GM21576 (cell line): ENCODE data around the gene DMAC2.
"Not testable (repeated sequence)": the region's sequence is repeated elsewhere in the genome, so short reads cannot be mapped to it uniquely, and the experiment has no call there.

Experiments
- ATAC-seq: cut with Tn5 transposase; IDR thresholded peaks from one replicate; pipeline ENCODE4 v1.9.1; 2021; ENCODE audit warnings: mild to moderate bottlenecking, moderate library complexity; ENCODE audit not compliant: unreplicated experiment

Gene DMAC2

DNA sequence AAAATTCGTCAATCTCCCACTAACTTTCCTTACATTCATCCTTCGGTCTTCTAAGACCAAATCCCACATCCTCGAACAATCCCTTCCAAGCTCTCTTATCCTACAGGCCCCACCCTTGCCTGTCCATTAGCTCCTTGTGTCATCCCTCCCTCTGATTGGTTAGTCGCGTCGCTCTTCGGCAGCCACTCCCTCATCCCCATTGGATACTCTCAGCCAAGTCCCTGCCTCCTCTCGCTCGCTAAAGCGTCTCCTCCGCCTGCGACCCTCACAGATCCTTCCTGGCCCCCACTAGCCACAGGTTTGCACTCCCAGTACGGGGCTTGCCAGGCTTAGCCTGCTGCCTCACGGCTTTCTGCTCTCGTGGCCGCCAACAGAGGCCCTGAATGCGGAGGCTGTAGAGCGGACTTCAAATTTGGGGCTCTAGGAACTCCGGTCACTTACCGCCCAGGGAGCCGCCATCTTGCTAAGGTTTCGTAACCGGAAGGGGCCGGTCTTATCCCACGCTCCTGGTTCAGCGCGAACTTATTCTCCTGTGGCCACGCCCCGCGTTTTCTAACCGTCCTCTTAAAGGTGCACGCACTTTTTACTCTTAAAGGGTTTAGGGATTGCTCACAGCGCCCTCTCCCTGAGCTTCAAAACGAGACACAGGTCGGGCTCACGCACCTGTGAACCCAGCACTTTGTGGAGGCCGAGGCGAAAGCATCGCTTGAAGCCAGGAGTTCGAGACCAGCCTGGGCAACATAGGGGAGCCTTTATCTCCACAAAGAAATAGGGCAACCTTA, at the start of gene DMAC2:
Gene DMAC2, minus strand, starts transcription at position 472 of the 782 bp plus-strand sequence. Its CDS starts 13 bp downstream, at position 459.
- peak; percentile 80 for ATAC-seq

DNA sequence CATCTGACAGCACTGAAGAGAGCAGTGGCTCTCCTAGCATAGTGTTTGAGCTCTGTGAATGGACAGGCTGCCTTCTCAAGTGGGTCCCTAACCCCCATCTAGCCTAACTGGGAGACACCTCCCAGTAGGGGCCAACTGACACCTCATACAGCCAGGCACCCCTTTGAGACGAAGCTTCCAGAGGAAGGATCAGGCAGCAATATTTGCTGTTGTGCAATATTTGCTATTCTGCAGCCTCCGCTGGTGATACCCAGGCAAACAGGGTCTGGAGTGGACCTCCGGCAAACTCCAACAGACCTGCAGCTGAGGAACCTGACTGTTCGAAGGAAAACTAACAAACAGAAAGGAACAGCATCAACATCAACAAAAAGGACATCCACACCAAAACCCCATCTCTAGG, 47.2 kb upstream of the DMAC2 start:
- not testable (repeated sequence) for ATAC-seq

DNA sequence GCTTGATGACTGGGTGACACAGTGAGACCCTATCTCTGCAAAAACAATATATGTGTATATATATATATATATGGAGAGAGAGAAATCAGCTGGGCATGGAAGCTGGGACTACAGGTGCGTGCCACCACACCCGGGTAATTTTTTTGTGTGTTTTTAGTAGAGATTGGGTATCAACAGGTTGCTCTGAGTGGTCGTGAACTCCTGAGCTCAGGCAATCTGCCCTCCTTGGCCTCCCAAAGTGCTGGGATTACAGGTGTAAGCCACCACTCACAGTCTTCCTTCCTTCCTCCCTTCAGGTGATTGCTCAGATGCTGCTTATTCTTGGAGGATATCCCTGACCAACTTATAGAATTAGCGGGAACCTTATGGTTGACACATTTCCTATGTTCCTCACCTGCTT, 45.1 kb upstream of the DMAC2 start:
- no peak for ATAC-seq

DNA sequence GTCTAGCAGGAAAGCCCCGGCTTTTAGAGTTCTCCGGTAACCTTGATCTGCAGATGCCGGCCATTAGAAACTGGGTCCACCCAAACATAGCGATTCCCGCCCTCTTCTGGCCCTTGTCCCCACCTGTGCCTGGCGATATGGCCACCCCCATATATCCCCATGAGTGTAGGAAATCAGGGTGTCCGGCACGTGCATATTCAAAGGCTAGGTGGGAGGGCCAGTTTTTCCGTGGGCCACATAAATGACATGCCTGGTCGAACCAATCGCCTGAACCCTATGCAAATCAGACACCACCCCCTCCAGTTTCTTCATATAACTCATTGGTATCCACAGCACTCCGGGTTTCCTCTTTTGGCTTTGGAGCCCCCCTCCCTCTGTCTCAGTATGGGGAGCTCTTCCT, 40.6 kb upstream of the DMAC2 start:
- no peak for ATAC-seq

DNA sequence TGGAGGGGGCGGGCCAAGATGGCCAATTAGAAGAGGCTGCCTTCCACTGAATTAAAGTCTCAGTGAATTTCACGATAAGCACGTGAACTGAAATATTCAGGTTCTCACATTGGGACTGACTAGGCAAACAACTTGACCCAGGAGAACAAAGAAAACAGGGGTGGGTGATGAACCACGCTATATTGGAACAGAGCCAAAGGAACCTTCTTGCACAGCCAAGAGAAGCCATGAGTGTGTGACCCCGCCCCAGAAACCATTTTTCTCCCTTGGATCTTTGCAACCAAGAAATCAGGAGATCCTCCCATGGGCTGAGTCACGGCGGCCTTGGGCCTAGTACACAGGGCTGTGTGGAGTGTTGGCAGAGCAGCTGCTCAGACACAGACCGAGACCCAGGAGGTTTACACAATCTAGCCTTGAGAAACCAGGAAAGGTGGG, 40.1 kb upstream of the DMAC2 start:
- ATAC-seq: no peak

DNA sequence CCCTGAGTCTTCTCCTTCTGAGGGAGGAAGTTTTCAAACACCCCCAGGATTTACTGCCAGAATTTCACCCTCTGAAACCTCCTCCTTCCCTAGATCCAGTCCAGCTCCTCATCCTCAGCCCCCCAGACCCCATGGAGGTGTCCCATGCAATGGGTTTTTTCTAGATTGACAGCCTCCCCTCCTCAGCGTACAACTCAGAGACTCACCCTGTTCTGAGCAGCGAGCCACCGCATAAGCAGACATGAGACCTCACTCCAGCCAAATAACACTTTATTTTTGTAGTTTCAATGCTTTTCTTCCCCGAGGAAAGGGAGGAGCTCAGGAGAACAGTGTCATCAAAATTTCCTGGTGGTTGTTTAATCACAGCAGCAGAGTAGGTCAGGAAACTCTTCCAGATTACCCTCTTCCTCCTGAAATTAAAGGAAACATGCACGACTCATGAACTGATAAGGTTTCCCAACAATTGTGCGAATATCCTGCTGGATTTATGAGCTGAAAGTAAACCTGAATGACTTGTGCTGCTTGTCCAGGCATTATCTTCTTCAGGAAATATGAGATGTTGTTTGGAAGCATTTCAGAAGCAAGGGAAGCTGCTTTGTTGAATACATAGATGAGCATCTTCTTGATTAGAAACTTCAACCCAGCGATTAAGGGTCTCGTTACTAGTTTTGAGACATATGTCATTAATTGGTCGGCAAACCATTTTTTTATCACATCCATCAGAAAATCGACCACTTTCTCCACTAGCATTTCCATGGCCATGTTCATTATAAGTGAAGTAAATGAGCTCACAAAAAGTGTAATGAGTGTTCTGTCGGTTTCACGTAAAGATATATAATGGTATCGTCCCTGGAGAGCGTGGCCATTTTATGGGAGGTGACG, 39.4 kb upstream of the DMAC2 start:
- ATAC-seq: no peak

DNA sequence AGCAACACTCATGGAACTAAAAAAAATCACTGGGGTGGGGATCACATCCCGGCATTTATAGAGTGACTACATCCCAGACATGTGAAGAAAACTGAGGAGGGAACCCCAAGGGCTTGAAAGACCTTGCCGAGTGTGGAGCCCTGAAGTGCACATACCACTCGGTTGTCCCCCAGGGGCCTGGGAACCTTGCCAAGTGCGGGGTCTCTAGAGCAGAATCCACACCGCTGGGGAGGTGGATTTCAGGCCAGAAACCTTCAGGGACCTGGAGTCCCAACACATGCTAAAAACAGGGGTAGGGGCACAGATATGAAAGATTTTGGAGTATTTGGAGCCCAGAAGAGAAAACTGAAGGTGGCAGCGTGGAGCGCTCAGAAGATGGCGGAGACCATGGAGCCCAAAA, 38.5 kb upstream of the DMAC2 start:
- no peak for ATAC-seq

DNA sequence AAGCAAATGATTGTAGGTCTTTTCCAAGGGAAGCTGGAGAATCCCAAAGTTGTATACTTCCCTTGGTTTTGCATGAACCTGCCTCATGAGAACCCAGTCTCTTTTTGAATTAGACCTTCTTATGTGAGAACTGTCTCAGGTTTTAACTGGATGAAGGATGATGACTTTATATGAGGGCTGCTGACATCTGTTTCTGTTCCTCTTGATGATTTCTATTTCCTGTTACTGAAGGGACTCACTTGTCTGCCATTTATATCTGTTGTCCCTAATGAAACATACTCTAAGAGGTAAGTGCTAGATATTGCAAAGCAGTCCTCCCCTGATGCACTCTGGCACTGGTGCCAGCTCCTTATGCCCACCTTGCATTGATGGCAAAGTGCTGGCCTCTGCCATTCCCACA, 36.9 kb upstream of the DMAC2 start:
- ATAC-seq: no peak

DNA sequence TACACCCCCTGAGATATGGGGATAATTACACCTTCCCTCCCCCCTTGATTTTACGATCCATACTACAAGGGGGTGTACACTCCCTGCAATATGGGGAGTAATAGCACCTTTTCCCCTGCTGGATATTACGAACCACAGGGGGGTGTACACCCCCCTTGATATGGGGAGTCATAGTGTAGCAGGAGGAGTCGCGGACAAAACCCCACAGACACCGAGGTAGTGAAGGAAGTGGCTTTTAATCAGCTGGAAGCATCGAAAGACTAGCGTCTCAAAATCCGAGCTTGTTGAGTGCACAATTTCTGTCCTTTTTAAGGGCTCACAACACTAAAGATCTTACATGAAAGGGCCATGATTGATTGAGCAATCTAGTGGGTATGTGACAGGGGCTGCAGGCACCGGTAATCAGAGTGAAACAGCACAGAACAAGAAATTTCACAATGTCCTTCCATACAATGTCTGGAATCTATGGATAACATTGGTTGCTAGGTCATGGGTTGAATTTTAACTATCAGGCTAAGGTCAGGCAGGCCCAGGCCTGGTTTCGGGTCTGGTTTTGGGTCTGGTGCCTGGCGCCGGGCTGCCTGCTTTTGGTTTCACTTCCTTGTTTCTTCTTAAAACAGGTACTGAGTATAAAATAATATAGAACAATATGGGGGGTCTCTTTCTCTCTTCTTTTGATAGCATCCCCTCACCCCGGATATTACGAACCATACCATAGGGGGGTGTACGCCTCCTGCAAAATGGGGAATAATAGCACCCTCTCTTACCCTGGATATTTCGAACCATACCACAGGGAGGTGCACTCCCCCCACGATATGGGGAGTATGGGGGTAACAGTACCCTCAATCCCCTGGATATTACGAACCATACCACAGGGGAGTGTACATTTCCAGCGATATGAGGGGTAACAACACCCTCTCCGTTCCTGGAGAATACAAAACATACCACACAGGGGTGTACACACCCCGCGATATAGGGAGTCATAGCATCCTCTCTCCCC, 23.8 kb upstream of the DMAC2 start:
- ATAC-seq: not testable (repeated sequence)

DNA sequence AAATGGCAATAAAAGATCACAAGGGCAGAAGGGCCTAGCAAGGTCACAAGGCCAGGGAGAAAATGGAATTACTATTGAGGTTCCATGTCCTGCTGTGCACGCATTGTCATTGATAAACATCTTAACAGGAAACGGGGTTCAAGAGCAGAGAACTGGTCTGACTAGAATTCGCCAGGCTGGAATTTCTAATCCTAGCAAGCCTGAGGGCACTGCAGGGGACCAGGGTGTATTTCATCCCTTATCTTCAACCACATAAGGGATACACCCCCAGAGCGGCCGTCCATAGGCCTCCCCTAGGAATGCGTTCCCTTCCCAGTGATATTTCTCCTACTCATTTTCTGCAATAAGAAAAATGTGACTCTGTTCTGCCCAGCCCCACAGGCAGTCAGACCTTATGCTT, 22.8 kb upstream of the DMAC2 start:
- ATAC-seq: no peak

DNA sequence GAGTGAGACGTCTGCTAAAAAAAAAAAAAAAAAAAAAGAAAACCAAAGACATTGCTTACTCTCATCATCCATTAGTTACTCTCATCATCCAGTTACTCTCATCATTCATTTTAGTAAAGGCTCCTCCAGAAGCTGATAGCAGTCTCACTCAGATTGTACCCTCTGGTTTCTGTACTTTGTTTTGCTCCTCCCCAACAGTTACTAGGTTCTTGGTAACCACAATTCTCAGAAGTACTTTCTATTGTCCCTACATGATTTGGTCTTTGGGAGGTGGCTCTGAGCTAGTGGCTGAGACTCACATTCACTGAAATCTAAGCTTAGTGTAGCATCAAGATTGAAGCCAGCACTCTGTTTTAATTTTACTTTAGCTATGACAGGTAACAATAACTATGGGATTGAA, 17.5 kb upstream of the DMAC2 start:
- ATAC-seq: peak; percentile 58

DNA sequence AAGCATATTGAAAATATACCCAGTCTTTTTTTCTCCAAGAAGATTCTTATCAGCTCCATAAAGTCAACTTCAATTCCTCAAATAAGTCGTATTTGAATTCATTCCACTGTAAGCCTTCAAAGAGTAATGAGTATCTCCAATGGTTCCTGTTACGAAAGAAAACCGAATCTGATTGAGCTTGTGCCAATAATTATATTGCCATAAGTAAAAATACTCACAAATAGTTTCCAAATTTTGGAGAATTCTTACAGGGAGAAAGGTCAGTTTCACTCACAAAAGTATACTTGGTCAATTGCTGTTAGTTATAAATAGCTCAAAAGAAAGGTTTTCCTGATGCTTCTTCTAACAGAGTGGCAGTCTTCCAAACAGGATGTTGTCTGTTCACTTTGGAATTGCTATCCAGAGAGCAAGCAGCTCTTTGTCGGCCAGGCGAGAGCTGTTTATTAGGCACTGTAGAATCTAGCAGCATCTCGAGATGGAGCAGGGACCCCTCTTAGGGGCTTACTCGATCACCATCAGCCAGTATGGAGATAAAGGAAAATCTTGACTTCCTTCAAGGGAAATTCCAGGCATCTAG, 16.7 kb upstream of the DMAC2 start:
- no peak for ATAC-seq

DNA sequence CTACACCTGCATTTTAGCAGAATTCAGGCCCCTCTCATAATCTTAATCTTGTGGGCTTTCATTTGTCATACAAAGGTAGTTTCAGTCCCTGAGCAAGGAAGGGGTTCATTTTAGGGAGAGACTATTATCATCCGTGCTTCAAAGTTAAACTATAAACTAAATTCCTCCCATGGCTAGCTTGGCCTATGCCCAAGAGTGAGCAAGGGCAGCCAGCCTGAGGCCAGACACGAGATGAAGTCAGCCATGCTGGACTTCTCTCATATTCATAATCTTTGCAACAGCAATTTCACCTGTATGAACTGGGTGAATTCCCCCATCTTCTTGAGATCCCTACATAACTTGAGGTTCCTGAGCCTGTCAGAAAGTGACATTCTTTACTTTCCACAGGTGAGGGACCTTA, 16.2 kb upstream of the DMAC2 start:
- no peak for ATAC-seq

DNA sequence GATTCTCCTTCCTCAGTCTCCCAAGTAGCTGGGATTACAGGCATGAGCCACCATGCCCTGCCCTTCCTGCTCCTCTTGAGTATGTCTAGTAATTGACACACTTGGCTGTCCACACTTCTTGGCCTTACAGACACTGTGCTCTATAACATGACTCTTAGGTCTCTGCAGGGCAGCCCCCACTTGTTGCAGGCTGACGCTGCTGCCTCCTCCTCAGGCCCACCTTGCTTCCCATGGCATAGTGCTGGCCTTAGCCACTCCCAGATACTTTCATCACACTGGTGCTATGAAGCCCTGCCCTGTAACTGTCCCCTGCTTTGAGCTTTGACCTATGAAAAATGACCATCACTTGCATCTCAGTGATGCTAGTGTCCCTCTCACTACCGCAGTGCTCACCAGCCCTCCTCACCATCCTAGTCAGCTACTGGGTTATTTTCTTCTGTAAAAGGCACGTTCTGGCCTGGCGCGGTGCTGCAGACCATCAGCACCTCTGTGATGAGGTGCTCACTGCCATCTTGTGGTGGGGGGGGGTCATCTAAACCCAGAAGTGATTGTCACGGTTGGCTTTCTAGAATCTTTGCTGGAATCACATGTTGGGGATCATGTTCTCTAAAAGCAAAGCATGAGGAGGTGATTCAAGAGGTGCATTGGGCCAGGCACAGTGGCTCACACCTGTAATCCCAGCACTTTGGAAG, 13.0 kb upstream of the DMAC2 start:
- ATAC-seq: no peak

DNA sequence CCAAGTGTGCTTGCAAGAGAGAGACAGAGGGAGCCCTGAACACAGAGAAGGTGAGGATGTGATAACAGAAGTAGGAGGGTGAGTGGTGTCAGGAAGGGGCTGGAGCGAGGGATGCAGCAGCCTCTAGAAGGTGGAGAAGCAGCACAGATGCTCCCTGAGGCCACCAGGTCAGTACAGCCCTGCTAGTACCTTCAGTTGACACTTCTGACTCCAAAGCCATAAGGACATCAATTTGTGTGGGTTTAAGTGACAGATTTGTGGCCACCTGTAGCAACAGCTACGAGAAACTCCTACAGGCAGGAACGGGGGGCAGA, 10.1 kb upstream of the DMAC2 start:
- no peak for ATAC-seq

DNA sequence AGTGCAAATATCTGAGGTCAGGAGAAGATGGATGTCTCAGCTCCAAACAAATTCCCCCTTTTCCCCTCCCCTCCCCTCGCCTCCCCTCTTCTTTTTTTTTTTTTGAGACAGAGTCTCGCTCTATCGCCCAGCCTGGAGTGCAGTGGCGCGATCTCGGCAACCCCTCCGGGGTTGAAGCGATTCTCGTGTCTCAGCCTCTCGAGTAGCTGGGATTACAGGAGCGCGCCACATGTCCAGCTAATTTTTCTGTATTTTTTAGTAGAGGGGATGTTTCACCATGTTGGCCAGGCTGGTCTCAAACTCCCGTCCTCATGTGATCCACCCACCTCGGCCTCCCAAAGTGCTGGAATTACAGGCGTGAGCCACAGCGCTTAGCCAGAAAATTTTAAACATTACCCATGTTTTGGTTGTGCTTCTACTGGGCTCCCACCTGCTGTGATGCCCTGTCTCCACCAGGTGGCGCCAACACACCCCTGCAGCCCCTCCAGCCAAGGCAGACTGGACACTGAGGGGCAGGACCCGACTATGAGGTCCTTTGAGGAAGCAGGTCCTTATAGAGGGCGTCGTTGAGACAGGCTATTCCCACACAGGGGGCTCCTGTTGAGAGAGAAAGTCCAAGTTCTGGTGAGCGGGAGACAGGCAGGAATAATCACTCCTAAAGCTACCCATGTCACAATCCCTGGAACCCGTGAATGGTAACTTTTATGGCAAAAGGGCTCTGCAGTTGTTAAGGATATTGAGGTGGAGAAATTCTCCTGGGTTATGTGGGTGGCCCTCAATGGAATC, 9.6 kb upstream of the DMAC2 start:
- no peak for ATAC-seq

DNA sequence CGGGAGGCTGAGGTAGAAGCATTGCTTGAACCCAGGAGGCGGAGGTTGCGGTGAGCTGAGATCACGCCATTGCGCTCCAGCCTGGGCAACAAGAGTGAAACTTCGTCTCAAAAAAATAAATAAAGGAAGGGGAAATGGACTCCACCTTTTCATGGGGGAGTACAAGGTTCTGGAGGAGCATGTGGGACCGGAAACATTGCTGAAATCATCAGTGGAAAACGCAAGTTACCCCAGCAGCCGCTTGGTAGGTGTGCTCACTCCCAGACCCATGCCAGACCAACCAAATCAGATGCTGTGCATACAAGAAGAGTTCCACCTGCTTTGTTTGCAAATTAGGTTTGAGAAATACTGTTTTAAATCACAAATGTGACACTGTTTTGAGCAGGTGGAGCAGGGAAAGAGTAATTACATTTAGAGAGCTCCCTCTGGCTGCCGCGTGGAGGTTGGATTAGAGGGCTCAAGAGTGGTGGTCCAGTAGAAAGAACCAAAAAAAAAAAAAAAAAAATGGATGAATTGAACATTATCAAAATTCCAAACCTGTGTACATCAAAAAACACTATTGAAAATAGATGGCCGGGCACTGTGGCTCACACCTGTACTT, 8.1 kb upstream of the DMAC2 start:
- no peak for ATAC-seq

DNA sequence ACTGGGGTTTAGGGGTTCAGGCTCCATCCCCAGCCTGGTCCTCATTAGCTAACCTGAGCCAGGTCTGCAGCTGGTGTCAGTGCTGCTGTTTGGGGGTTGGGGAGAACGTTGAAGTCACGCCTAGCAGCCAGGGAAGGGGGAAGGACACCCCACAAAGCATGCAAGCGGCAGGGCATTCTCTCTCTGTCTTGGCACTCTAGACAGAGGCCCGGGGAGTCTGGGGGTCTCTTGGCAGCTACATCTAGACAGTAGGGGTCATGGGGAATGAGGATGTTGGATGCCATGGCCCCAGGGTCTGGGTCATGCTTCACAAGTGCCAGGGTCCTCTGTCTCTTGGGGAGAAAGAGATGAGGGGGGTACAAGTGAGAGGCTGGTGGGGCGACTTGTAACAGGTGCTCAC, 5.9 kb upstream of the DMAC2 start:
- no peak for ATAC-seq
